ENCODE measurements around the gene TMEM156. TPM values are rescaled to one million over a fixed set of nuclear protein-coding genes. Genes with fewer than 3 reads are reported as not detected.
A peak's percentile ranks its signal among the peaks of the same experiment; 100 is the strongest.

The TMEM156 gene
- total and polyA plus RNA-seq, 10 of the 15 experiments (the other 5 are each of a cell fraction or from before 2014, with no cell fraction given), result 20.8 to 48.3 (median 32.7) TPM

DNA sequence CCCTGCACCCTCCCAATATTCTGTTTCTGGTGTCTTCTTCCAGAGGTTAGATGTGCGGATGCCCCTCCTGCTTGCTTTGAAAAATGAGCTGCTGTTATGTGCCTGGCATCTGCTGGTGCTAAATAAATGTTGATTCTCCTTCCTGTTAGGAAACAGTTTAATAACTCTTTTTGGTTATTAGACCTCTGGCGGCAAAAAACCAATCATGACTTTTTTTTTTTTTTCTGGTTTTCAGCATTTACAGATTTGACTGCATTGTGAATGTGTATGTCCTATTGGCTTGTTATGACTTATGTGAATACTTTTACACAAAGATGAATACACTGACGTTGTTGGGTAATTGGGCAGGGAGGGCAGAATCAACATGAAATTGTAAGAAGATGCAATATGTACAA lies 13.6 kb upstream of the TMEM156 start:
- DNase-seq (ENCODE audit: low read depth, low spot score) (no peak), FAIRE-seq (no peak), ATAC-seq (peak; percentile 20)
- no TSS peak for BruUV-seq (replicated peaks)
- in situ Hi-C loops (cut with MboI), result loop anchor here (25.0 kb wide), 1 partner anchor 284 kb away; no protein-coding TSS in a partner anchor
- H3K4me2 ChIP-seq (ENCODE audit: control insufficient read depth, insufficient read depth), result peak overlapping the region; percentile 12; the same call in 1 of the 2 replicates
- intact Hi-C loops (cut with micrococcal nuclease; ENCODE audit: unreplicated experiment), result loop anchor here (2.0 to 10.0 kb wide), 3 partner anchors 15 to 1149 kb away; partner anchors contain the start of gene RHOH
- H3K27me3 ChIP-seq (replicated peaks in 1 of 2; ENCODE audit: control insufficient read depth in 2 of 2, insufficient read depth in 2 of 2, low read length in 1 of 2), result no peaks in the 10 kb centered on the region
- ChIA-PET RAD21 (ENCODE audit: unreplicated experiment) (interaction anchor here (0.7 to 7.9 kb wide), 11 partner anchors 8 to 889 kb away, joined by 3 to 164 read pairs (median 6); partner anchors contain the start of genes KLHL5 and TMEM156), POLR2A (interaction anchor here (0.6 to 9.8 kb wide), 8 partner anchors 9 to 183 kb away, joined by 3 to 131 read pairs (median 4); partner anchors contain the start of gene TMEM156), SMC1A (ENCODE audit: uncharacterized antibody, unreplicated experiment) (interaction anchor here (0.7 to 10.5 kb wide), 11 partner anchors 8 to 284 kb away, joined by 3 to 163 read pairs (median 5); partner anchors contain the start of genes KLHL5 and TMEM156), CTCF (interaction anchor here (0.6 to 8.1 kb wide), 7 partner anchors 10 to 185 kb away, joined by 3 to 90 read pairs (median 6); partner anchors contain the start of gene TMEM156)
- H2AFZ ChIP-seq (ENCODE audit: control insufficient read depth, low read depth, low read length), result no peak overlapping the region; the same call in 1 of the 2 replicates
- H3K4me3 ChIP-seq, result peak overlapping the region; percentile 83
- no peaks in the 10 kb centered on the region for H3K9me3 ChIP-seq (replicated peaks; ENCODE audit: control insufficient read depth, insufficient read depth, low read length)
- 0% methylated on average over 3 of the region's 3 CpGs for WGBS (ENCODE audit: insufficient coverage, insufficient replicate concordance, low lambda C conversion rate, missing lambda C conversion rate)
- H4K20me1 ChIP-seq (ENCODE audit: control insufficient read depth, insufficient read depth), result no peaks in the 10 kb centered on the region
- H3K4me1 ChIP-seq (ENCODE audit: control insufficient read depth, insufficient read depth, low read length), result peaks cover 14% of the 10 kb centered on the region
- peak overlapping the region; percentile 81 for H3K27ac ChIP-seq (ENCODE audit: control insufficient read depth, insufficient read depth)
- H3K9ac ChIP-seq (ENCODE audit: control insufficient read depth, insufficient read depth, low read length), result peak overlapping the region; percentile 76
- 0 out of 4 replicates have a peak, but pooled peaks cover 0 to 3% of the 10 kb centered on the region in 2 experiments for H3K36me3 ChIP-seq (ENCODE audit: control insufficient read depth in 2 of 2, insufficient read depth in 2 of 2, low read length in 1 of 2)
- H3K79me2 ChIP-seq (ENCODE audit: control insufficient read depth, insufficient read depth, low read length), result peaks cover 49% of the 10 kb centered on the region
- TF ChIP-seq ELK1 (IDR thresholded peaks at IDR 0.05; ENCODE audit: low read depth, low read length) (no peak), NKRF (conservative IDR thresholded peaks at IDR 0.05) (no peak; the same call in 1 of the 2 replicates), CREB1 (IDR thresholded peaks at IDR 0.05; ENCODE audit: low read depth) (0 out of 2 replicates have a peak, but pooled peaks have one; percentile 1), EP300 (IDR thresholded peaks at IDR 0.05; ENCODE audit: borderline replicate concordance in 1 of 2, control insufficient read depth in 1 of 2, low read depth in 2 of 2, low read length in 2 of 2) (no peak), PML (IDR thresholded peaks at IDR 0.05; ENCODE audit: low read length) (no peak), PAX5 (IDR thresholded peaks at IDR 0.05; ENCODE audit: borderline replicate concordance, low read depth, low read length) (no peak), SMARCA5 (IDR thresholded peaks at IDR 0.05) (no peak), ATF7 (IDR thresholded peaks at IDR 0.05; ENCODE audit: low read depth) (peak; percentile 41; the same call in 1 of the 2 replicates), ZNF207 (IDR thresholded peaks at IDR 0.05; ENCODE audit: borderline replicate concordance) (no peak), RUNX3 (IDR thresholded peaks at IDR 0.05; ENCODE audit: low read length) (peak; percentile 30; the same call in 1 of the 2 replicates), CREM (IDR thresholded peaks at IDR 0.05; ENCODE audit: low read depth) (no peak), SIX5 (IDR thresholded peaks at IDR 0.05; ENCODE audit: low read depth, low read length, severe bottlenecking) (no peak), IRF4 (IDR thresholded peaks at IDR 0.05; ENCODE audit: low read depth, low read length) (no peak), NR2F1 (conservative IDR thresholded peaks at IDR 0.05) (no peak), JUND (IDR thresholded peaks at IDR 0.05; ENCODE audit: low read depth, low read length) (no peak), EED (IDR thresholded peaks at IDR 0.05; ENCODE audit: low read depth) (no peak)
- TF ChIP-seq, protein P1, sequence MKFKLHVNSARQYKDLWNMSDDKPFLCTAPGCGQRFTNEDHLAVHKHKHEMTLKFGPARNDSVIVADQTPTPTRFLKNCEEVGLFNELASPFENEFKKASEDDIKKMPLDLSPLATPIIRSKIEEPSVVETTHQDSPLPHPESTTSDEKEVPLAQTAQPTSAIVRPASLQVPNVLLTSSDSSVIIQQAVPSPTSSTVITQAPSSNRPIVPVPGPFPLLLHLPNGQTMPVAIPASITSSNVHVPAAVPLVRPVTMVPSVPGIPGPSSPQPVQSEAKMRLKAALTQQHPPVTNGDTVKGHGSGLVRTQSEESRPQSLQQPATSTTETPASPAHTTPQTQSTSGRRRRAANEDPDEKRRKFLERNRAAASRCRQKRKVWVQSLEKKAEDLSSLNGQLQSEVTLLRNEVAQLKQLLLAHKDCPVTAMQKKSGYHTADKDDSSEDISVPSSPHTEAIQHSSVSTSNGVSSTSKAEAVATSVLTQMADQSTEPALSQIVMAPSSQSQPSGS (IDR thresholded peaks at IDR 0.05; ENCODE audit: low read length), result peak; percentile 53; the same call in 1 of the 2 replicates
- TF ChIP-seq, protein P2, sequence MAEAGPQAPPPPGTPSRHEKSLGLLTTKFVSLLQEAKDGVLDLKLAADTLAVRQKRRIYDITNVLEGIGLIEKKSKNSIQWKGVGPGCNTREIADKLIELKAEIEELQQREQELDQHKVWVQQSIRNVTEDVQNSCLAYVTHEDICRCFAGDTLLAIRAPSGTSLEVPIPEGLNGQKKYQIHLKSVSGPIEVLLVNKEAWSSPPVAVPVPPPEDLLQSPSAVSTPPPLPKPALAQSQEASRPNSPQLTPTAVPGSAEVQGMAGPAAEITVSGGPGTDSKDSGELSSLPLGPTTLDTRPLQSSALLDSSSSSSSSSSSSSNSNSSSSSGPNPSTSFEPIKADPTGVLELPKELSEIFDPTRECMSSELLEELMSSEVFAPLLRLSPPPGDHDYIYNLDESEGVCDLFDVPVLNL (IDR thresholded peaks at IDR 0.05; ENCODE audit: low read depth, low read length), result no peak
- TF ChIP-seq, protein P3, sequence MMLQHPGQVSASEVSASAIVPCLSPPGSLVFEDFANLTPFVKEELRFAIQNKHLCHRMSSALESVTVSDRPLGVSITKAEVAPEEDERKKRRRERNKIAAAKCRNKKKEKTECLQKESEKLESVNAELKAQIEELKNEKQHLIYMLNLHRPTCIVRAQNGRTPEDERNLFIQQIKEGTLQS (IDR thresholded peaks at IDR 0.05; ENCODE audit: borderline replicate concordance, extremely low read depth, low read depth, low read length), result no peak

Measured in GM12878 (cell line).